ENCODE results near the gene SASH1. TPM values are rescaled to one million over a fixed set of nuclear protein-coding genes. Genes with fewer than 3 reads are reported as not detected.

The SASH1 gene
- total and polyA plus RNA-seq, 5 donors from 2014 or later, result 0.06 TPM; not detected in 4

DNA sequence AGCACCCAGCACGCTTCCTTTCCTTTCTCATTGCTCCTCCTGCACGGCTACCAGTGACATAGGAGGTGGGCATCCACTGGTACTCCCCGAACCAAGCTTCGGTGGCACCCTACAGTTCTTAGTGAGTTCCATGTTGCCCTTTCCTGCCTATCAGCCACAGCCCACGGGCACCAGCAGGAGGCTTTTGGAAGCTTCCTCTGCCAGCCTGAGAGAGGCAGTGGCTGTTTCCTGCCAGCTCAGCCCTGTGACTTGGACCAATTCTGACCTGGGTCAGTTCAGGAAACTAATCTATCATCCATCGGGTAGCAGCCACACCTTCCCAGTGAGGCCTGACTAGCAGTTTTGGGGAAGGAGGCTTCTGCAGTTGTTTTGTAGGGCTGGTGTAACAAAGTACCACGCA lies 227.8 kb downstream of the SASH1 start:
- no peak for ATAC-seq (ENCODE audit: low read depth in 2 of 2)

DNA sequence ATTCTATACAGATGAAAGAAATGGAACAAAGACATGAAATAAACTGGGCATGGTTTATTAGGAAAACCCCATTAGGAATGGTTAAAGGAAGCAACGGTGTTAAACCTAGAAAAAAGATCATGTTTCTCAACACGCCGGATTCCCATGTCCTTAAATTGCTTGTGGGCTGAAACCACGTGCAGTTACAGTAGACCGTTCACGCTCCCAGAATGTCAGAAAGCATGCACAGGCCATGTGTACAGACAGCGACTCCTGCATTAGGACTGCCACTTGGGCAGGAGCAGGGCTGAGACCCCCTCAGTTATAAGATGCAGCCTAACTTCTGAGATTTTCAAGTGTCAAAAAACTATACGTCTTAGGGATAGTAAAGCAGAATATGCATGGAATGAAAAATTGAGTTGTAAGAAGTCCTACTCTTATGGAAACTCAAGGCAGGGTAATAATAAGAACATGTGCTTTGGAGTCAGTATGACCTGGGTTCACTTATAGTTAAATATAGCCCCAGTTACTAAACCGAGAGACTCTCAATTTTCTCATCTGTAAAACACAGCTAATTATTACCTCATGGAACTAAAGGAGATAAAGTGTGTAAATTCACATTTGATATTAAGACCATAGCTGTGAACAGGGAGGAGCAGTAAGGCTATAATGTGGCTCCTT lies 230.2 kb downstream of the SASH1 start:
- H3K27ac Mint-ChIP-seq, result no peak overlapping the region
- H3K4me3 Mint-ChIP-seq, result no peak overlapping the region
- Histone ChIP-seq H3K9me3 (ENCODE audit: control insufficient read depth in 2 of 2, low read length in 2 of 2) (no peaks in the 10 kb centered on the region), H3K27me3 (ENCODE audit: control insufficient read depth, insufficient read depth, low read length) (peaks cover 4% of the 10 kb centered on the region), H3K27ac (ENCODE audit: insufficient read depth, low read length, poor library complexity, severe bottlenecking) (no peak overlapping the region), H3K4me1 (ENCODE audit: control insufficient read depth, insufficient read depth, low read length, poor library complexity, severe bottlenecking) (no peaks in the 10 kb centered on the region), H3K4me3 (ENCODE audit: low read depth, low read length) (no peak overlapping the region), H3K36me3 (ENCODE audit: control insufficient read depth, insufficient read depth, low read length) (no peaks in the 10 kb centered on the region)
- no peaks in the 10 kb centered on the region for H3K4me1 Mint-ChIP-seq
- H3K27me3 Mint-ChIP-seq, result peaks cover 28% of the 10 kb centered on the region
- H3K9me3 Mint-ChIP-seq, result no peaks in the 10 kb centered on the region
- no peak for DNase-seq
- ATAC-seq (ENCODE audit: low read depth in 2 of 2), result no peak
- H3K36me3 Mint-ChIP-seq, result peaks cover 4% of the 10 kb centered on the region

More for the DNA sequence above, 227.8 kb downstream of the SASH1 start:
- Histone ChIP-seq H3K27me3 (ENCODE audit: control insufficient read depth, insufficient read depth, low read length) (no peaks in the 10 kb centered on the region), H3K4me3 (ENCODE audit: low read depth, low read length) (no peak overlapping the region), H3K27ac (ENCODE audit: insufficient read depth, low read length, poor library complexity, severe bottlenecking) (no peak overlapping the region), H3K4me1 (ENCODE audit: control insufficient read depth, insufficient read depth, low read length, poor library complexity, severe bottlenecking) (no peaks in the 10 kb centered on the region), H3K36me3 (ENCODE audit: control insufficient read depth, insufficient read depth, low read length) (no peaks in the 10 kb centered on the region), H3K9me3 (ENCODE audit: control insufficient read depth in 2 of 2, low read length in 2 of 2) (no peaks in the 10 kb centered on the region)
- Mint-ChIP-seq H3K4me3 (no peak overlapping the region), H3K4me1 (peaks cover 0 to 5% (median 0%) of the 10 kb centered on the region in 4 donors), H3K27ac (no peak overlapping the region), H3K27me3 (peaks cover 14% of the 10 kb centered on the region), H3K36me3 (peaks cover 4% of the 10 kb centered on the region), H3K9me3 (no peaks in the 10 kb centered on the region)
- DNase-seq, result no peak

DNA sequence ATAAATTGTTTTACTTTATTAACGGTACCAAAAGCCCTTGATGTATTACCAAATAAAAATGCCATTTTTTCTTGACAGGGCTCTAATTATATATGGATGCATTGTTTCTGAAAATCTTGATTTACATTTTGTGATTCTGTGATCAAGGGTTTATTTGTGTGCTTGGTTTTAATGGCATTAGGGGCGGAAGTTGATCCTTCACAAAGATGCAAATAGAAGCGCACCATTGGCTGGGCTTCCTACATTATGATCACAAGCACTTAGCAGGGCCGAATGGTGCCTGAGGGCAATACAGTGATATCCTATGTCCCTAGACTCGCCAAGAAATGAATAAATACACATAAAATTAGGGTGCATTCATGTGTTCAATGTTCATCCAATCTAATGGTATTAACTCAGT lies 231.3 kb downstream of the SASH1 start:
- Mint-ChIP-seq H3K27me3 (peaks cover 30% of the 10 kb centered on the region), H3K4me1 (no peaks in the 10 kb centered on the region), H3K27ac (no peak overlapping the region), H3K4me3 (no peak overlapping the region), H3K36me3 (peaks cover 4% of the 10 kb centered on the region), H3K9me3 (no peaks in the 10 kb centered on the region)
- ATAC-seq (ENCODE audit: low read depth in 2 of 2) (no peak), DNase-seq (no peak)
- no peaks in the 10 kb centered on the region for H3K4me1 ChIP-seq (ENCODE audit: control insufficient read depth, insufficient read depth, low read length, poor library complexity, severe bottlenecking)
- no peak overlapping the region for H3K27ac ChIP-seq (ENCODE audit: insufficient read depth, low read length, poor library complexity, severe bottlenecking)
- no peaks in the 10 kb centered on the region for H3K36me3 ChIP-seq (ENCODE audit: control insufficient read depth, insufficient read depth, low read length)
- H3K27me3 ChIP-seq (ENCODE audit: control insufficient read depth, insufficient read depth, low read length), result peaks cover 6% of the 10 kb centered on the region
- no peak overlapping the region for H3K4me3 ChIP-seq (ENCODE audit: low read depth, low read length)
- H3K9me3 ChIP-seq (ENCODE audit: control insufficient read depth in 2 of 2, low read length in 2 of 2), result no peaks in the 10 kb centered on the region

DNA sequence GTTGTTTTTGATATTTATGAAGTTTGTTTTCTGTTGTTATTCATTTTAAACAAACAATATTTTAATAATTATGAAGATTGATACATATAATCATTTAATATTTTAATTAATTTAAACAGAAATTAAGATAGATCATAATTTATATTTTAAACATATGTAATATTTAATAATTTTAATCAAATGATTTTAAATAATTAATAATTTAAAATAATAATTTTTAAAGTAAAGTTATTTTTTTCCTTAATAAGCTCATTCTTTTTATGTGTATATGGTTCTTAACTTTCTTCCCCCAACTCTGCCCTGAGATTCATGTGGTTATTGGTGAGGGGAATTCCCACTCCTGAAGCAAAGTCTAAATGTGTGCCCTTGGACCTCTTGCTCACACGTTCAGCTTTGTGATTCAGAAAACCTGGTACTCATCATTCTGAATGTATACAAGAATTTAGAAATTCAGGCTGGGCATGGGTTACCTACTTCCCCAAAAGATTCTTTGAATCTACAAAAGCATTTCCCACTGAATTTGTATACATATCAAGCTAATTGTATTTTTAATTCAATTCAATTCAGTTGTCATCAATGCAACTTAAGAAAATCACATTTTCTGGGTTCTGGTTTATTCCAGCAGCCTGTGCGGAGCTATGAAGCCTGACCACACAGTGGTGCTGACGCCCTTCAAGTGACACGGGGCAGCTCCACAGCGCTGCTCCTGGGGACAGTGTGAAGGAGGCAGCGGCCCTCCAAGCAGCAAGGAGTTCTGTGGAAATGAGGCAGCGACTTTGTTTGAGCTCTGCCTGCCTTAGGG lies 235.2 kb downstream of the SASH1 start:
- ATAC-seq (ENCODE audit: low read depth in 2 of 2) (peak; percentile 74 to 88), DNase-seq (peak in 2 of 3 donors; percentile 29 to 57)
- no peaks in the 10 kb centered on the region for H3K4me1 ChIP-seq (ENCODE audit: control insufficient read depth, insufficient read depth, low read length, poor library complexity, severe bottlenecking)
- no peaks in the 10 kb centered on the region for H3K36me3 Mint-ChIP-seq
- H3K27me3 Mint-ChIP-seq, result peaks cover 28% of the 10 kb centered on the region
- H3K9me3 Mint-ChIP-seq, result peaks cover 0 to 4% (median 0%) of the 10 kb centered on the region in 7 donors
- no peak overlapping the region for H3K27ac ChIP-seq (ENCODE audit: insufficient read depth, low read length, poor library complexity, severe bottlenecking)
- no peaks in the 10 kb centered on the region for H3K9me3 ChIP-seq (ENCODE audit: control insufficient read depth in 2 of 2, low read length in 2 of 2)
- H3K4me1 Mint-ChIP-seq, result no peaks in the 10 kb centered on the region
- H3K4me3 Mint-ChIP-seq, result no peak overlapping the region
- H3K27ac Mint-ChIP-seq, result peak overlapping the region in 1 of 3 donors; percentile 16
- no peaks in the 10 kb centered on the region for H3K36me3 ChIP-seq (ENCODE audit: control insufficient read depth, insufficient read depth, low read length)
- peaks cover 9% of the 10 kb centered on the region for H3K27me3 ChIP-seq (ENCODE audit: control insufficient read depth, insufficient read depth, low read length)
- no peak overlapping the region for H3K4me3 ChIP-seq (ENCODE audit: low read depth, low read length)

DNA sequence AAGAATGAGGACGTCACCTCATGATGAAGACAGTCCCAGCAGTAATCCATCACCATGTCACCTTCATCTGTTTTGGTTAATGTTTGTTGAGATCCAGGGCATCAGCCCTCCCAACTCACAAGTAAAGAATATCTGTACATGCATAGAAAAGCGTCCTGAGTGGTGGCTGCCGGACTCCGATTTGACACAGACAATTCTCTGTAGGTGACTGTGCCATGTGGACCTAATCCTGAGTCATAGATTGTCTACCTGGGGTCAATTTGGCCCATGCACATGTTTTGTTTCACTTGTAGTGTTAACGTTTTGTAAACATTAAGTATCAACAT lies 235.8 kb downstream of the SASH1 start:
- ATAC-seq (ENCODE audit: low read depth in 2 of 2) (no peak), DNase-seq (no peak)
- H3K27me3 ChIP-seq (ENCODE audit: control insufficient read depth, insufficient read depth, low read length), result peaks cover 9% of the 10 kb centered on the region
- no peak overlapping the region for H3K4me3 Mint-ChIP-seq
- H3K27ac Mint-ChIP-seq, result peak overlapping the region in 1 of 3 donors; percentile 16
- H3K36me3 ChIP-seq (ENCODE audit: control insufficient read depth, insufficient read depth, low read length), result no peaks in the 10 kb centered on the region
- H3K27me3 Mint-ChIP-seq, result peaks cover 28% of the 10 kb centered on the region
- H3K27ac ChIP-seq (ENCODE audit: insufficient read depth, low read length, poor library complexity, severe bottlenecking), result no peak overlapping the region
- H3K36me3 Mint-ChIP-seq, result no peaks in the 10 kb centered on the region
- peaks cover 0 to 4% (median 0%) of the 10 kb centered on the region in 7 donors for H3K9me3 Mint-ChIP-seq
- H3K4me1 ChIP-seq (ENCODE audit: control insufficient read depth, insufficient read depth, low read length, poor library complexity, severe bottlenecking), result no peaks in the 10 kb centered on the region
- no peaks in the 10 kb centered on the region for H3K4me1 Mint-ChIP-seq
- no peaks in the 10 kb centered on the region for H3K9me3 ChIP-seq (ENCODE audit: control insufficient read depth in 2 of 2, low read length in 2 of 2)
- H3K4me3 ChIP-seq (ENCODE audit: low read depth, low read length), result no peak overlapping the region

DNA sequence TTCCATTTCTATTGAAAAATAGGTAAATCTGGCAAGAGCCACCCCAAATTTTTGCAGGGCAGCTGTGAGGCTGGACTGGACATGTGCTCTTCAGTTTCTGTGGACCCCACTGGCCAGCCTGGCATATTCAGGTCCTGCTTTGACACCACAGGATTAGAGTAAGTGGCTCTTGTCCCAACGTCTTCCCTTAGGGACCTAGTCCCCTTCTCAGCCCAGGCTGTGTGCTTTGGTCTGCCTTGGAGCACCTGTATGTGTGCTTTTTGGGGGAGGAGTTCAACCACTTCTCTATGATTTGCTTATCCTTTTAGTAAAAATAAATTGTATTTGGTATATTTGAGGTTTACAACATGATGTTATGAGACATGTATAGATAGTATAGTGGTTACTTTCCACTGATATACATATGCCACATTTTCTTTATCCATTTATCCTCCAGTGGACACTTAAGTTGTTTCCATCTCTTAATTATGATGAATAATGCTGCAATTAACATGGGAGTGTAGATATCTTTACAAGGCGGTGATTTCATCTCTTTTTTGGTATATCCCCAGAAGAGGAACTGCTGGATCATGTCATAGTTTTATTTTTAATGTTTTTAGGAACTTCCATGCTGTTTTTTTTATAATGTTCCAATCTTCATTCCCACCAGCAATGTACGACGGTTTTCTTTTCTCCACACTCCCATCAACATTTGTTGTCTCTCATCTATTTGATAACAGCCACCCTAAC lies 236.4 kb downstream of the SASH1 start:
- Histone ChIP-seq H3K27ac (ENCODE audit: insufficient read depth, low read length, poor library complexity, severe bottlenecking) (no peak overlapping the region), H3K36me3 (ENCODE audit: control insufficient read depth, insufficient read depth, low read length) (no peaks in the 10 kb centered on the region), H3K9me3 (ENCODE audit: control insufficient read depth in 2 of 2, low read length in 2 of 2) (no peaks in the 10 kb centered on the region), H3K4me1 (ENCODE audit: control insufficient read depth, insufficient read depth, low read length, poor library complexity, severe bottlenecking) (no peaks in the 10 kb centered on the region), H3K27me3 (ENCODE audit: control insufficient read depth, insufficient read depth, low read length) (peaks cover 9% of the 10 kb centered on the region), H3K4me3 (ENCODE audit: low read depth, low read length) (no peak overlapping the region)
- DNase-seq (no peak), ATAC-seq (ENCODE audit: low read depth in 2 of 2) (no peak)
- H3K4me1 Mint-ChIP-seq, result no peaks in the 10 kb centered on the region
- peaks cover 33% of the 10 kb centered on the region for H3K27me3 Mint-ChIP-seq
- H3K4me3 Mint-ChIP-seq, result no peak overlapping the region
- no peaks in the 10 kb centered on the region for H3K36me3 Mint-ChIP-seq
- no peak overlapping the region for H3K27ac Mint-ChIP-seq
- H3K9me3 Mint-ChIP-seq, result peaks cover 0 to 5% (median 0%) of the 10 kb centered on the region in 7 donors

DNA sequence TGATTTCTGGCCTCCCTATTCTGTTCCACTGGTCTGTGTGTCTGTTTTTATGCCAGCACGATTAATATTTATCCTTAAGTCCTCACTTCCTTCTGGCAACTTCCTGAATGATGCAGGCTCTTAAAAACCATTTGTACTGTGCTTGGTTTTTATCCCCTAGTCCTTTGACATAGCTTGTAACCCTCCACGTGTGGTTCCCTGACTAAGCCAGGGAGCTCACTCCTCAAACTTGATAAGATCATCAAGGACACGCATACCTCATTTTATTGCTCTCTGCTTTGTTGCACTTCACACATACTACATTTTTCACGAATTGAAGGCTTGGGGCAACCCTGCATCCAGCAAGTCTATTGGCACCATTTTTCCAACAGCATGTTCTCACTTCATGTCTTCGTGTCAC lies 237.8 kb downstream of the SASH1 start:
- ATAC-seq (ENCODE audit: low read depth in 2 of 2), result no peak
- no peak overlapping the region for H3K4me3 Mint-ChIP-seq
- peaks cover 5% of the 10 kb centered on the region for H3K36me3 Mint-ChIP-seq

More for the DNA sequence above, 237.8 kb downstream of the SASH1 start:
- DNase-seq, result no peak
- Mint-ChIP-seq H3K27ac (no peak overlapping the region), H3K27me3 (peaks cover 39% of the 10 kb centered on the region), H3K9me3 (peaks cover 2 to 12% (median 5%) of the 10 kb centered on the region in 7 donors), H3K4me1 (no peaks in the 10 kb centered on the region)
- Histone ChIP-seq H3K27ac (ENCODE audit: insufficient read depth, low read length, poor library complexity, severe bottlenecking) (no peak overlapping the region), H3K27me3 (ENCODE audit: control insufficient read depth, insufficient read depth, low read length) (peaks cover 12% of the 10 kb centered on the region), H3K9me3 (ENCODE audit: control insufficient read depth in 2 of 2, low read length in 2 of 2) (no peaks in the 10 kb centered on the region), H3K4me1 (ENCODE audit: control insufficient read depth, insufficient read depth, low read length, poor library complexity, severe bottlenecking) (no peaks in the 10 kb centered on the region), H3K36me3 (ENCODE audit: control insufficient read depth, insufficient read depth, low read length) (no peaks in the 10 kb centered on the region), H3K4me3 (ENCODE audit: low read depth, low read length) (no peak overlapping the region)
